ENCODE measurements around the gene KDM6A. TPM values are rescaled to one million over a fixed set of nuclear protein-coding genes. Genes with fewer than 3 reads are reported as not detected.
"Not testable (repeated sequence)": the region's sequence is repeated elsewhere in the genome, so short reads cannot be mapped to it uniquely, and the experiment has no call there.

The KDM6A gene
- 10 to 100 TPM; 20.8 to 30.7 TPM for total RNA-seq

GRCh38 chrX:44872821-44873414 lies at the start of gene KDM6A:
Gene KDM6A, plus strand, starts transcription at chrX:44873188. Its CDS starts 364 bp downstream, at chrX:44873552.
- Histone ChIP-seq H3K36me3 (replicated peaks in 1 of 2; ENCODE audit: insufficient read depth in 1 of 2, low read depth in 2 of 2) (no peaks in the 10 kb centered on the region), H3K4me1 (peaks cover 4% of the 10 kb centered on the region), H3K4me3 (peak within 1 kb of the TSS; percentile 63 to 91), H3K27ac (peak within 1 kb of the TSS; percentile 93 to 99 (median 95)), H3K27me3 (no peaks in the 10 kb centered on the region), H3K9me3 (no peaks in the 10 kb centered on the region)
- peak; percentile 95 for ATAC-seq
- peak; percentile 97 to 100 (median 99) for DNase-seq
- TF ChIP-seq CTCF (IDR thresholded peaks at IDR 0.05), result no peak
- TF ChIP-seq POLR2A (IDR thresholded peaks at IDR 0.05), result peak; percentile 72 to 82 (median 81)
- intact Hi-C loops (cut with DNase I), result no loop called here
- 0% methylated on average over 29 of the region's 61 CpGs; no CpG with 5 or more reads in 1 of the 2 donors for WGBS, 2 donors

- H3K36me3 ChIP-seq (replicated peaks in 1 of 2; ENCODE audit: insufficient read depth in 1 of 2, low read depth in 2 of 2); H3K4me1 ChIP-seq; H3K4me3 ChIP-seq; intact Hi-C loops (cut with DNase I); H3K27me3 ChIP-seq; H3K27ac ChIP-seq; ATAC-seq; H3K9me3 ChIP-seq; DNase-seq: not testable (repeated sequence)
- 90% methylated on average over 2 of the region's 2 CpGs; no CpG with 5 or more reads in 1 of the 2 donors for WGBS, 2 donors
These were observed 49.8 kb upstream of the KDM6A start for GRCh38 chrX:44823193-44823592.

GRCh38 chrX:44828008-44828605 lies 44.9 kb upstream of the KDM6A start:
- no peak overlapping the region for H3K27ac ChIP-seq
- TF ChIP-seq POLR2A (IDR thresholded peaks at IDR 0.05), result no peak
- TF ChIP-seq CTCF (IDR thresholded peaks at IDR 0.05), result no peak
- intact Hi-C loops (cut with DNase I), result no loop called here
- no peak overlapping the region for H3K4me3 ChIP-seq
- WGBS, 2 donors, result 74 to 80% methylated on average over 4 of the region's 4 CpGs
- peaks cover 11% of the 10 kb centered on the region for H3K4me1 ChIP-seq
- DNase-seq, result no peak
- no peaks in the 10 kb centered on the region for H3K27me3 ChIP-seq
- ATAC-seq, result no peak
- H3K36me3 ChIP-seq (replicated peaks in 1 of 2; ENCODE audit: insufficient read depth in 1 of 2, low read depth in 2 of 2), result no peaks in the 10 kb centered on the region
- H3K9me3 ChIP-seq, result no peaks in the 10 kb centered on the region

GRCh38 chrX:44829832-44830231 lies 43.2 kb upstream of the KDM6A start:
- H3K4me1 ChIP-seq, result peaks cover 11% of the 10 kb centered on the region
- H3K4me3 ChIP-seq, result no peak overlapping the region
- 9% methylated on average over 2 of the region's 2 CpGs for WGBS, 2 donors
- intact Hi-C loops (cut with DNase I), result no loop called here
- DNase-seq (peak in 2 of 4 donors; percentile 3 to 31), ATAC-seq (no peak)
- no peaks in the 10 kb centered on the region for H3K36me3 ChIP-seq (replicated peaks in 1 of 2; ENCODE audit: insufficient read depth in 1 of 2, low read depth in 2 of 2)
- H3K27ac ChIP-seq, result no peak overlapping the region
- H3K27me3 ChIP-seq, result no peaks in the 10 kb centered on the region
- no peak for TF ChIP-seq CTCF (IDR thresholded peaks at IDR 0.05)
- TF ChIP-seq POLR2A (IDR thresholded peaks at IDR 0.05), result no peak
- no peaks in the 10 kb centered on the region for H3K9me3 ChIP-seq

- 72 to 80% methylated on average over 4 to 10 of the region's 10 CpGs for WGBS, 2 donors
- DNase-seq (no peak), ATAC-seq (no peak)
- intact Hi-C loops (cut with DNase I), result no loop called here
- no peaks in the 10 kb centered on the region for H3K36me3 ChIP-seq (replicated peaks in 1 of 2; ENCODE audit: insufficient read depth in 1 of 2, low read depth in 2 of 2)
- no peak overlapping the region for H3K4me3 ChIP-seq
- H3K27me3 ChIP-seq, result no peaks in the 10 kb centered on the region
- TF ChIP-seq POLR2A (IDR thresholded peaks at IDR 0.05), result no peak
- H3K27ac ChIP-seq, result no peak overlapping the region
- no peaks in the 10 kb centered on the region for H3K9me3 ChIP-seq
- H3K4me1 ChIP-seq, result no peaks in the 10 kb centered on the region
These were observed 30.3 kb upstream of the KDM6A start for GRCh38 chrX:44842550-44843317.

Measured in body of pancreas (tissue), 4 donors.